ENCODE measurements around the gene NR6A1. TPM values are rescaled to one million over a fixed set of nuclear protein-coding genes. Genes with fewer than 3 reads are reported as not detected.

The NR6A1 gene
- total RNA-seq, 2 experiments from 2014 or later: 0.28 to 0.76 TPM

DNA sequence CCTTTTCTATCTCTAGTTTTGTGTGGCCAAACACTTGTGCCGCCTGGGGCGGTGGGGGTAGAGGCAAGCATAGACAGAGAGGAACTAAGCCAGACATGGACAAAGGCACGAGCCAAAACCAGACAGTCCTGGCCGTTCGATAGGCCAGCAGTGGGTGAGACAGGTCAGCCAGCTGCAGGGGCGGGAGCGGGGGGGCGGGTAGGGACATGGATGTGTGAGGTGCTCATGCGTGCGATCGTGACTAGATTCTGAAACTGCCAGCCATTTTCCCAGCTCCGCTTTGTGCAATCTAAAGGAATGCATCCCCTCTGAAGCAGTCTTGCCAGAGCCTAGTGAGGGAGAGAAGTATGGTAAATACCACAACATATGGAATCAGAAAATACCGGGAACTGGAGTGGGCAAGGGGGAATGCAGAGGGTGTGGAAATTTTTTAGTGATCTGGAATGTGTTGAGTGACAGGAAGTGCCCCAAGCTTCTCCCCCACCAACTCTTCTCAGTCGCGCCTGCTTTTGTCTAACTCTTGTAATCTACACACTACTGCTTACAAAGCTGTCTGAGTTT, 111.9 kb downstream of the NR6A1 start:
- peak overlapping the region; percentile 71 for H3K4me3 Mint-ChIP-seq
- POLR2A ChIA-PET: no interaction called here
- H3K36me3 Mint-ChIP-seq (ENCODE audit: low read depth): no peaks in the 10 kb centered on the region
- DNase-seq: peak; percentile 16
- H3K4me1 Mint-ChIP-seq: peaks cover 16% of the 10 kb centered on the region
- no peaks in the 10 kb centered on the region for H3K9me3 Mint-ChIP-seq
- CTCF ChIA-PET: interaction anchor here (1.2 kb wide), 1 partner anchor 42 kb away, joined by 3 read pairs; no protein-coding TSS in a partner anchor
- H3K27me3 Mint-ChIP-seq: peaks cover 45% of the 10 kb centered on the region
- no peak overlapping the region for H3K27ac Mint-ChIP-seq

DNA sequence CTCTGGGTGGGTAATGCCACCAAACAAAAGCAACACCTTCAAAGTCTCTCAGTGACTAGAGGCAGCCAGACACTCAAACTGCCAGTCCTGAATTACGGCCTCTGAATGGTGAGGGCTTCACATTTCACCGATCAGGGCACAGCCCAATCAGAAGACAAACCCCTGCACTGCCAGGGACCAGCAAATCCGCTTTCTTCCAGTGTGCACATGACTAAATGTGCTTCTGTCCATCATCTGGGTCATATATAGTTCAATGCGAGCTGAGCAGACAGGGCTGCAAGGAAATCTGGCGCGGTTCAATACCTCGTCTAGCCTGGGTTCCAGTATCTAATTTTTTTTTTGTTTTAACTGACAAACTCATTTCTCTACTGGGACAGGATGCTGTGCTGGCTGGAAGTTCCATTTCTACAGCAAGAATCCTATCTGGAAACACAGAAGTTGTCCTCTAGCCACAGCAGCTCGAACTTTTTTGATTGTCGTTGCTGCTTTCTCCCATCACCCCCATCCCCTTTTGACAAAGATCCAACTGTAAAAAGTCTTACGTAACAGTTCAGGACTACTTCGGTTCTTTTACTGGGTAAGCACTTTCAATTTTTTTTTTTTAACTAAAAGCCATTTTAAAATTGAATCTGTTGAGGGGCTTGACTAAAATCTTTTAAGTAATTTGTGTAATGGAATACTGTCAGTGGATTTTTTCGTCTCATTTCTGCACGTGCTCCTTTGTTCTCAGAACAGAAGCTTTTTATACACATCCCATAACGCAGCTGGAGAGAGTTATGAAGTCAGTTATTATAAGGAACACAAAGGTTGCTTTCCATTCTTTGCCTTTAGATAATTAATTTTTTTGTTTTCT, 112.7 kb downstream of the NR6A1 start:
- peak; percentile 17 for DNase-seq
- ChIA-PET POLR2A (interaction anchor here (1.6 kb wide), 1 partner anchor 12 kb away, joined by 5 read pairs; no protein-coding TSS in a partner anchor), CTCF (no interaction called here)
- Mint-ChIP-seq H3K4me3 (peak overlapping the region; percentile 71), H3K27ac (no peak overlapping the region), H3K9me3 (no peaks in the 10 kb centered on the region), H3K4me1 (peaks cover 16% of the 10 kb centered on the region), H3K36me3 (ENCODE audit: low read depth) (no peaks in the 10 kb centered on the region), H3K27me3 (peaks cover 43% of the 10 kb centered on the region)

DNA sequence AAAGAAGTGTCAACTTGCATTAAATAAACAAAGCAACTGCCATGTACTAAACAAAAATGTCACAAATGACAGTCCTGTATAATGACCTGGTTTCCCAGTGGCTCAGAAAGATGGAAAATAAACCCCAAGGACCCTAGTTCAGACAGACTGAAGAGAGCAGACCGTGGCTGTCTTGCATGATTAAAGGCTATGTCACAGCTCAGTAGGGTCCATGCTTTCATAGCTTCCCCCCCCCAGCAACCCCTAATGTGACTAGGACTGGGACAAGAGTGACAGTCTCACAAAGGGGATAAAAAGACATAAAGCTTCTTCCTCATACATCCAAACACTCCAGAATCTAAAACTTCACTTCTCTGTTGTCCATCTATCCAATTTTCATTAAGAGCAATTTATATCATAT, 113.6 kb downstream of the NR6A1 start:
- Mint-ChIP-seq H3K27ac (no peak overlapping the region), H3K9me3 (no peaks in the 10 kb centered on the region), H3K4me1 (peaks cover 16% of the 10 kb centered on the region), H3K4me3 (no peak overlapping the region), H3K27me3 (peaks cover 35% of the 10 kb centered on the region), H3K36me3 (ENCODE audit: low read depth) (no peaks in the 10 kb centered on the region)
- POLR2A ChIA-PET: interaction anchor here (1.6 kb wide), 1 partner anchor 11 kb away, joined by 5 read pairs; no protein-coding TSS in a partner anchor
- no peak for DNase-seq
- CTCF ChIA-PET: no interaction called here

DNA sequence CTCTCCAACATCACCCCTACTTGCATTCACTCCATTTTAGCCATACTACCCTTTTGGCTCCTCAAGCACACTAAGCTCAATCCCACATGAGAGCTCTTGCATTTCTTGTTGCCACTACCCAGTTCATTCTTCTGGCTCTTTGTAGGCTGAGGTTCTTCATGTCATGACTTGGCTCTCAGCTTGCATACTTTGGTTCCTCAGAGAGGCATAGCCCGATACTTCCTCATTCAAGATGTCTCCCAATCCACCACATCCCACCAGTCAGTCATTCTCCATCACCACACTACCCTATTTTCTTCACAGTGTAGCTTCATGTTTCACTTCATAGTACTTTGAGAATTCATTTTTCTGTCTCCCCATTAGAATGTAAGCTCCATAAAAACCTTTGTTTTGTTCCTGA, 116.7 kb downstream of the NR6A1 start:
- DNase-seq: no peak
- ChIA-PET CTCF (no interaction called here), POLR2A (interaction anchor here (1.2 kb wide), 1 partner anchor 196 kb away, joined by 3 read pairs; no protein-coding TSS in a partner anchor)
- H3K36me3 Mint-ChIP-seq (ENCODE audit: low read depth): no peaks in the 10 kb centered on the region
- no peaks in the 10 kb centered on the region for H3K9me3 Mint-ChIP-seq
- no peak overlapping the region for H3K4me3 Mint-ChIP-seq
- no peak overlapping the region for H3K27ac Mint-ChIP-seq
- peaks cover 24% of the 10 kb centered on the region for H3K27me3 Mint-ChIP-seq
- peaks cover 10% of the 10 kb centered on the region for H3K4me1 Mint-ChIP-seq

DNA sequence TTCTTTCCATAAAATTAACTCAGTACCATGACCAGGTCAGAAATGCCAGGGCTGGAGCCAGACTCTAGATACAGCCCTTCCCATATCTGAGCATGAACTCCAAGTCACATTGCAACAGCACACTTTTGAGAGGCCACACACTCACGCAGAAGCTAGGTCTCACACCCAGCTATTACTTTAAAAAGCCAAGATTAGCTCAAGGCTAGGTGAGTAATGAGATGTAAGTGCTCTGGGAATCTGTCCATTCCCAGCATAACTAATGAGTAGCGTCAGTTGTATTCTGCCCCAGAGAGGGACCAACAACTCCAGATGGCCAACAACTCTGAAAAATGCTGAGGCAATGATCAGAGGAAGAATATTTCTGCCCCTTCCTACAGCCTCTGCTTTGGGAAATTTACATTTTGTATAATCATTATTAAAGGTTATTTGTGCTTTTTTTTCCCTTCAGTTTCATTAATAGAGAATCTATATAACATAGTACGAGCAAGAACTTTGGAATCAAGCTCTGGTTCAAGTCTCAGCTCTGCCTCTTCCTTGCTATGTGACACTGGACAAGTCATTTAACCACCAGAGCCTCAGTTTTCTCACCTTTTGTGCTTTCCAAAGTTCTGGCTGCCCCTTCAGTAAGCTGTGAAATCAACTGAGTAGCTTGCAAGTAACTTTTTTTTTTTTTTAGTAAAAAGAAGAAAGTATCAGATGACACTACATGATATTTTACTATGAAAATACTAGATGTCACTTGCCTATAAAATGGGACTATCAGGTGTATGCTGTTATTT, 118.3 kb downstream of the NR6A1 start:
- H3K27me3 Mint-ChIP-seq: peaks cover 23% of the 10 kb centered on the region
- POLR2A ChIA-PET: no interaction called here
- DNase-seq: no peak
- H3K36me3 Mint-ChIP-seq (ENCODE audit: low read depth): no peaks in the 10 kb centered on the region
- CTCF ChIA-PET: no interaction called here
- no peak overlapping the region for H3K4me3 Mint-ChIP-seq
- no peaks in the 10 kb centered on the region for H3K9me3 Mint-ChIP-seq
- H3K27ac Mint-ChIP-seq: no peak overlapping the region
- no peaks in the 10 kb centered on the region for H3K4me1 Mint-ChIP-seq

DNA sequence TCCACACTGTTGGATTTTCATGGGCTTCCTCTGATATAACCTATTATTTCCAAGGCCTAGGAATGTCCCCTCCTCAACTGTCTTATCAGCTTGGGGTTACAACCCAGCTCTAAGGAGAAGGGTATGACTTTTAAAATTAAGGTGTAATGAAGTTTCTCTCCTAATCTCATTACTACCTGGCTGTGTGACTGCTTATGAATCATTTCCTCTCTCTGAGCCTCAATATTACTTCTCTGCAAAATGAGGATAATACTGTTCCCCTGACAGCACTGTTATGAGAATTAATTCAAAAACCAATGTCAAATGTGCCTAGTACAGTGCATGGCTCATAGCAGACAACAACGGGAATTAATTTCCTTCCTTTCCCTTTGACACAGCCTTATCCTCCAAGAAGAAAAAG, 118.9 kb downstream of the NR6A1 start:
- no peak for DNase-seq
- Mint-ChIP-seq H3K27me3 (peaks cover 25% of the 10 kb centered on the region), H3K4me3 (no peak overlapping the region), H3K27ac (no peak overlapping the region), H3K4me1 (no peaks in the 10 kb centered on the region), H3K36me3 (ENCODE audit: low read depth) (no peaks in the 10 kb centered on the region), H3K9me3 (no peaks in the 10 kb centered on the region)
- POLR2A ChIA-PET: no interaction called here
- CTCF ChIA-PET: no interaction called here

DNA sequence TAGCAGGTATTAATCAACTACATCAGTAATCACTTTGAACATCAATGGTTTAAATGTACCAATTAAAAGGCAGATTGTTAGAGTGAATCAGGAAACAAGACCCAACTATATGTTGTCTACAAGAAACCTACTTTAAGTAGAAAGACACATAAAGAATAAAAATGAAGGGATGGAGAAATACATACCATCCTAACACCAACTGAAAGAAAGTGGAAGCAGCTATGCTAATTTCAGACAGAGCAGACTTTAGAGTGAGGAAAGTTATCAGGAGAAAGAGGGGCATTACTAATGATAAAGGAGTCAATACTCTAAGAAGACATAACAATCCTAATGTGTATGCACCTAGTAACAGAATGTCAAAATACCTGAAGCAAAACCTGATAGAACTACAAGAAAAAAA, 125.8 kb downstream of the NR6A1 start:
- Mint-ChIP-seq H3K9me3 (no peaks in the 10 kb centered on the region), H3K4me3 (no peak overlapping the region), H3K4me1 (no peaks in the 10 kb centered on the region), H3K36me3 (ENCODE audit: low read depth) (no peaks in the 10 kb centered on the region), H3K27ac (no peak overlapping the region), H3K27me3 (peaks cover 35% of the 10 kb centered on the region)
- ChIA-PET POLR2A (no interaction called here), CTCF (no interaction called here)
- no peak for DNase-seq

DNA sequence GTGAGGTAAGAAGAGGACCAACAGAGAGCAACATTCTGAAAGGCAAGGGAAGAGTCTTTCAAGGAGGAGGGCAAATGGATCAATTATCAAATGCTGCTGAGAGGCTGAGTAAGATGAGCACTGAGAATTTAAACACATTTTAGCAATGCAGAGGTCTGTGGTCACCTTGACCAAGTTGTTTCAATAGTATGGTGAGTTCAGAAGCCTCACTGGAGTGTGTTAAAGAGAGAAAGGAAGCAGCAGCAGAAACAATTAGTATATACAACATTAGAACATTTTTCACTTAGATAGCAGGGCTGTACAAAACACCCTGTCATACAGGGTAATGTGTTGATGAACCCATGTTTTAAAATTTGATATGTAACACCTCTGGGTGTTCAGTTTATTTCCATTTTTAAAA, 131.5 kb downstream of the NR6A1 start:
- CTCF ChIA-PET: interaction anchor here (0.6 kb wide), 1 partner anchor 147 kb away, joined by 3 read pairs; no protein-coding TSS in a partner anchor
- Mint-ChIP-seq H3K9me3 (no peaks in the 10 kb centered on the region), H3K4me1 (no peaks in the 10 kb centered on the region), H3K27me3 (peaks cover 37% of the 10 kb centered on the region), H3K36me3 (ENCODE audit: low read depth) (no peaks in the 10 kb centered on the region), H3K27ac (no peak overlapping the region), H3K4me3 (no peak overlapping the region)
- DNase-seq: no peak
- POLR2A ChIA-PET: no interaction called here

DNA sequence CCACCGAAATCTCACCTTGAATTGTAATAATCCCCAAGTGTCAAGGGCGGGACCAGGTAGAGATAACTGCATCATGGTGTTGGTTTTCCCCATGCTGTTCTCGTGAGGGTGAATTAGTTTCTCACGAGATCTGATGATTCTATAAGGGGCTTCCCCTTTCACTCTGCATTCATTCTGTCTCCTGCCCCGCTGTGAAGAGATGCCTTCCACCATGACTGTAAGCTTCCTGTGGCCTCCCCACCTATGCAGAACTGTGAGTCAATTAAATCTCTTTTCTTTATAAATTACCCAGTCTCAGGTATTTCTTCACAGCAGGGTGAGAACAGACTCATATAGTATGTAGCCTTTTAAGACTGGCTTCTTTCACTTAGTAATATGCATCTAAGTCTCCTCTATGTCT, 135.8 kb downstream of the NR6A1 start:
- H3K36me3 Mint-ChIP-seq (ENCODE audit: low read depth): no peaks in the 10 kb centered on the region
- no peak overlapping the region for H3K4me3 Mint-ChIP-seq
- ChIA-PET POLR2A (no interaction called here), CTCF (interaction anchor here (1.1 to 1.7 kb wide), 2 partner anchors 18 to 76 kb away, joined by 3 read pairs; no protein-coding TSS in a partner anchor)
- peaks cover 38% of the 10 kb centered on the region for H3K27me3 Mint-ChIP-seq
- no peak overlapping the region for H3K27ac Mint-ChIP-seq
- no peaks in the 10 kb centered on the region for H3K9me3 Mint-ChIP-seq
- no peak for DNase-seq
- peaks cover 3% of the 10 kb centered on the region for H3K4me1 Mint-ChIP-seq

DNA sequence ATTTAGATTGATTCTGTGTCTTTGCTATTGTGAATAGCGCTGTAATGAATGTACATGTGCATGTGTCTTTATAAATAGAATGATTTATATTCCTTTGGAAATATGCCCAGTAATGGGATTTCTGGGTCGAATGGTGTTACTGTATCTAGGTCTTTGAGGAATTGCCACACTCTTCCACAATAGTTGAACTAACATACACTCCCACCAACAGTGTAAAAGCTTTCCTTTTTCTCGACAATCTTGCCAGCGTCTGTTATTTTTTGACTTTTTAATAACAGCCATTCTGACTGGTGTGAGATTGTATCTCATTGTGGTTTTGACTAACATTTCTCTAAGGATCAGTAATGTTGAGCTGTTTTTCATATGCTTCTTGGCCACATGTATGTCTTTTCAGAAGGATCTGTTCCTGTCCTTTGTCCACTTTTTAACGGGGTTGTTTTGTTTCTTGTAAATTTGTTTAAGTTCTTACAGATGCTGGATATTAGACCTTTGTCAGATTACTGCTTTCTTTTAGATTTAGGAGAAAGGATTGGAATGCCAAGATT, 139.0 kb downstream of the NR6A1 start:
- Mint-ChIP-seq H3K27me3 (peaks cover 27% of the 10 kb centered on the region), H3K27ac (no peak overlapping the region), H3K9me3 (no peaks in the 10 kb centered on the region), H3K4me3 (no peak overlapping the region), H3K4me1 (peaks cover 3% of the 10 kb centered on the region), H3K36me3 (ENCODE audit: low read depth) (no peaks in the 10 kb centered on the region)
- no peak for DNase-seq
- ChIA-PET CTCF (interaction anchor here (1.2 to 1.4 kb wide), 2 partner anchors 15 to 79 kb away, joined by 3 read pairs; no protein-coding TSS in a partner anchor), POLR2A (no interaction called here)

DNA sequence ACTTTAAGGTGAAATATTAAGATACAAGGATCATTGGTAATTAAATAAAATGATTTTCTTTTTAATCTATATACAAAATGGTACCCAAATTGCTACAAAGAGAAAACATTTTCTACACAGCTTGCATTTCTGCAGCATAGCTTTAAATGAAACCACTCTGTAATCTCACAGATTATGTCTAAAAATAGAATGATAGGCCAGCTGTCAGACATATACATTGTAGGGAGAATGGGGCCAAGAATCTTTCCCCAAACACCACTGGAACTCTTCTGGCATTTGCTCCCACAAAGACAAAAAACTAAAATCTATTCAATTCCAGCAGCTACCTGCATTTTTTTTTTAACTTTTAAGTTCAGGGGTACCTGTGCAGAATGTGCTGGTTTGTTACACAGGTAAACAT, 139.8 kb downstream of the NR6A1 start:
- Mint-ChIP-seq H3K36me3 (ENCODE audit: low read depth) (no peaks in the 10 kb centered on the region), H3K27ac (no peak overlapping the region), H3K4me3 (no peak overlapping the region), H3K27me3 (peaks cover 19% of the 10 kb centered on the region), H3K9me3 (no peaks in the 10 kb centered on the region), H3K4me1 (peaks cover 3% of the 10 kb centered on the region)
- CTCF ChIA-PET: interaction anchor here (1.4 kb wide), 1 partner anchor 80 kb away, joined by 3 read pairs; no protein-coding TSS in a partner anchor
- DNase-seq: no peak
- POLR2A ChIA-PET: no interaction called here

DNA sequence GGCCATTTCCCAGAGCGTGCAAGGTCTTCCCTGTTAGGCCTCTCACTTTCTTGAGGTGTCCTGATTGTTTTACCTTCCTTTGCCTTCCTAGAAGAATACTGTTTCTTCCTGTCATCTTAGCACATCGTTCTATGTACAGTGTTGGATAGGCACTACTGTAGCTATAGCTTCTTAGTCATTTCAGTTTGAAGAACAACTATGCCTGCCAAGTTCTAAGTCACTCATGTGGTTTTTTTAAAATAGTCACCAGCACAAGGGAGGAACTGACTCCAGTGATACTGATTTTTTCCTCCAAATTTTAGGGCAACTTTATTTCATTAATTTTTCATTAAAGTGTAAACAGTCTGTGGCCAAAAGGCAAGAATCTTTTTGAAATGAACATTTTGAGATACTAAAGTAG, 141.5 kb downstream of the NR6A1 start:
- Mint-ChIP-seq H3K4me3 (no peak overlapping the region), H3K4me1 (peaks cover 5% of the 10 kb centered on the region), H3K27me3 (peaks cover 10% of the 10 kb centered on the region), H3K27ac (no peak overlapping the region), H3K36me3 (ENCODE audit: low read depth) (no peaks in the 10 kb centered on the region), H3K9me3 (no peaks in the 10 kb centered on the region)
- ChIA-PET POLR2A (no interaction called here), CTCF (interaction anchor here (1.0 kb wide), 1 partner anchor 12 kb away, joined by 4 read pairs; no protein-coding TSS in a partner anchor)
- no peak for DNase-seq

DNA sequence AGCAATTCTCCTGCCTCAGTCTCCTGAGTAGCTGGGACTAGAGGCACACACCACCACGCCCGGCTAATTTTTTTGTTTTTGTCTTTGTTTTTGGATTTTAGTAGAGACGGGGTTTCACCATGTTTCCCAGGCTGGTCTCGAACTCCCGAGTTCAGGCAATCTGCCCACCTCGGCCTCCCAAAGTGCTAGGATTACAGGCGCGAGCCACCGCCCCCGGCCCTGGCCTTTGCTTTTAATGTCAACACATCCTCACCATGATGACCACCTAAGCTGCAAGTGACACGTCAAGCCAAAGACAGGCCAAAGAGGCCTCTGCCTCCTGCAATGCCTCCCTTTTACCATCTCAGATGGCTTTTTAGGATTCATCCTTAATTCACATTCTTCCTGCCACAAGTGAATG, 142.4 kb downstream of the NR6A1 start:
- H3K27me3 Mint-ChIP-seq: peaks cover 16% of the 10 kb centered on the region
- peaks cover 5% of the 10 kb centered on the region for H3K4me1 Mint-ChIP-seq
- no peaks in the 10 kb centered on the region for H3K36me3 Mint-ChIP-seq (ENCODE audit: low read depth)
- ChIA-PET CTCF (no interaction called here), POLR2A (no interaction called here)
- H3K4me3 Mint-ChIP-seq: no peak overlapping the region
- DNase-seq: no peak
- H3K9me3 Mint-ChIP-seq: no peaks in the 10 kb centered on the region
- no peak overlapping the region for H3K27ac Mint-ChIP-seq

Data from activated CD4-positive, alpha-beta memory T cell treated with anti-CD3 and anti-CD28 coated beads, Interleukin-2, amount 10 ng/mL, durations not matched to agents 7 days and 5 days (primary cell).